A673 (cell line): Measurements from ENCODE around the gene RNF220. TPM values are rescaled to one million over a fixed set of nuclear protein-coding genes. Genes with fewer than 3 reads are reported as not detected.

Experiments used
- BruUV-seq: library from RNA; stranded (reverse); fragments of 400-500 nt; replicated peaks from 2 replicates; lab custom pipeline; 2021; lab: Mats Ljungman, UMichigan
- CTCF ChIA-PET: fragments of 300-600 bp; sonication (Branson Sonifier 250); formaldehyde crosslinking; loops from one replicate; lab custom pipeline; 2022; ENCODE audit warnings: antibody characterized with exemption; lab: Charles Lee
- POLR2A ChIA-PET: fragments of 300-600 bp; sonication (Branson Sonifier 250); formaldehyde crosslinking; loops from one replicate; lab custom pipeline; 2022; ENCODE audit warnings: antibody characterized with exemption; ENCODE audit not compliant: low non-redundant PET; lab: Charles Lee
- DNase-seq: peaks from one replicate; pipeline ENCODE4 v3.0.0-alpha.2; 2015; ENCODE audit warnings: low spot score
- H3K27ac ChIP-seq: fragments of 200-600 bp; sonication (generic); 2 replicates; pipeline ENCODE4 v1.5.1; 2016; ENCODE audit warnings: mixed run types, low read depth, mild to moderate bottlenecking, mixed read lengths, antibody characterized with exemption, low read length; ENCODE audit not compliant: poor library complexity, severe bottlenecking
- H3K27me3 ChIP-seq: fragments of 200-600 bp; sonication (generic); replicated peaks from 2 replicates; pipeline ENCODE4 v1.6.1; 2017; ENCODE audit warnings: mixed run types, low read depth, mild to moderate bottlenecking, mixed read lengths, antibody characterized with exemption, low read length; ENCODE audit not compliant: insufficient read depth, poor library complexity
- H3K36me3 ChIP-seq: fragments of 200-600 bp; sonication (generic); 2 replicates; pipeline ENCODE4 v1.6.1; 2016; ENCODE audit warnings: mixed run types, mild to moderate bottlenecking, mixed read lengths, antibody characterized with exemption, low read length; ENCODE audit not compliant: insufficient read depth, poor library complexity, severe bottlenecking
- H3K4me1 ChIP-seq: fragments of 200-600 bp; sonication (generic); 2 replicates; pipeline ENCODE4 v1.6.1; 2017; ENCODE audit warnings: mixed run types, mild to moderate bottlenecking, mixed read lengths, antibody characterized with exemption, low read length; ENCODE audit not compliant: insufficient read depth, poor library complexity, severe bottlenecking
- H3K4me3 ChIP-seq: fragments of 200-600 bp; sonication (generic); 2 replicates; pipeline ENCODE4 v1.5.1; 2016; ENCODE audit warnings: low read depth, mixed run types, mild to moderate bottlenecking, mixed read lengths, low read length; ENCODE audit not compliant: poor library complexity, severe bottlenecking
- H3K9me3 ChIP-seq: fragments of 200-600 bp; sonication (generic); 2 replicates; pipeline ENCODE4 v1.6.1; 2016; ENCODE audit warnings: mixed run types, low read depth, mild to moderate bottlenecking, mixed read lengths, antibody characterized with exemption, low read length; ENCODE audit not compliant: poor library complexity, severe bottlenecking
- CTCF ChIP-seq: fragments of 300-800, 200-600 bp; sonication (generic); conservative IDR thresholded peaks from 2 replicates; pipeline ENCODE4 v1.5.1; 2017; ENCODE audit warnings: low read depth, mild to moderate bottlenecking, antibody characterized with exemption, low read length, moderate library complexity, mixed read lengths
- EZH2 ChIP-seq: fragments of 200-600 bp; sonication (generic); IDR thresholded peaks from 2 replicates; pipeline ENCODE4 v1.6.1; 2017; ENCODE audit warnings: borderline replicate concordance, low read depth, mild to moderate bottlenecking, mixed read lengths, antibody characterized with exemption, low read length; ENCODE audit not compliant: poor library complexity, severe bottlenecking
- intact Hi-C: fragments of 100-400 bp; cut with micrococcal nuclease; formaldehyde crosslinking; loops from one replicate; pipeline ENCODE4 v1.10.0; 2022; ENCODE audit not compliant: unreplicated experiment
- total RNA-seq: library from RNA; stranded (reverse); gene quantifications from 2 replicates; pipeline ENCODE4 v1.2.3, GENCODE V29; 2021

Gene RNF220
- total RNA-seq, 1 experiment from 2014 or later, result 80.6 TPM

DNA sequence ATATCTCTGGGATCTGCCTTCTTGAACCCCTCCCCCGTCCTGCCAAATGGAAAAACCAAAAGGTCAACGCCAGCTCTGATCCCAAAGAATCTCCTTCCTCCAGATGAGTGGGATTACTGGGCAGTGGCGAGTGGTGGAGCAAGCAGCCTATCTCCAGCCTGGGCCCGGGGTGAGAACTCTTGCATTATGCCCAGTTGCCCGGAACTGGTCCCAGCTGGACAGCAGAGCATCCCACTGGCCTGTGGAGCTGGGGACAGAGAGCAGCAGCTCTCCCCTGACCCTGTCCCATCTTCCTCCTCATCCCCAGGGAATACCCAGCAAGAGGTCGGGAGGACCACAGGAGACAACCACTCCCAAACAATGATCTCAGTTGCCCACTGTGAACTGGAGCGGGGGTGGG is 138.7 kb downstream of the RNF220 start:
- no peak for TF ChIP-seq CTCF
- TF ChIP-seq EZH2, result no peak
- no peaks in the 10 kb centered on the region for H3K36me3 ChIP-seq
- no TSS peak for BruUV-seq
- no peak for DNase-seq
- POLR2A ChIA-PET, result no interaction called here
- H3K4me3 ChIP-seq, result no peak overlapping the region
- H3K27ac ChIP-seq, result no peak overlapping the region
- no peaks in the 10 kb centered on the region for H3K9me3 ChIP-seq
- intact Hi-C loops, result no loop called here
- CTCF ChIA-PET, result no interaction called here
- no peaks in the 10 kb centered on the region for H3K4me1 ChIP-seq
- H3K27me3 ChIP-seq, result no peaks in the 10 kb centered on the region

- H3K27me3 ChIP-seq, result no peaks in the 10 kb centered on the region
- POLR2A ChIA-PET, result no interaction called here
- H3K4me3 ChIP-seq, result no peak overlapping the region
- H3K27ac ChIP-seq, result no peak overlapping the region
- CTCF ChIA-PET, result no interaction called here
- no peaks in the 10 kb centered on the region for H3K4me1 ChIP-seq
- H3K9me3 ChIP-seq, result no peaks in the 10 kb centered on the region
- intact Hi-C loops, result no loop called here
- TF ChIP-seq EZH2, result no peak
- TF ChIP-seq CTCF, result no peak
- no peak for DNase-seq
- no peaks in the 10 kb centered on the region for H3K36me3 ChIP-seq
- no TSS peak for BruUV-seq
These were observed 139.9 kb downstream of the RNF220 start for GRCh38 chr1:44544960-44545359.

DNA sequence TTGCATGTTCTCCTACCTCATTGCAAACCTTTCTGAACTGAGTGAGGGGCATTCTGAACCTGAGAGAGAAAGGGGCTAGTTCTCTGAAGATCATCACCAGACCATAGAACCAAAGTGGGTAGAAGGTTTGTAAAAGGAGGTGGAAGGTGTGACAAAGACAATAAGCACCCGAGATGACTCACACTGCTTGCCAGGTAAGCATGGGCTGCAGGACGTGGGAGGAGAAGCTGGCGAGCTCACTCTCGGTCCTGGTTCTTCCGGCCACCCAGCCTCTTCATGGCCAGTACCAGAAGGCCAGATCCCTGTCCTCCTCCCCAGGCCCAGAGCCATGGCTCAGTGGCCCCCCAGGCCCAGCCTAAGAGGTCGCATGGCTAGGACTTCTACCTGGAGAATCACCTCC is 140.9 kb downstream of the RNF220 start:
- ChIA-PET CTCF (no interaction called here), POLR2A (no interaction called here)
- Histone ChIP-seq H3K9me3 (no peaks in the 10 kb centered on the region), H3K27me3 (no peaks in the 10 kb centered on the region), H3K27ac (no peak overlapping the region), H3K4me3 (no peak overlapping the region), H3K36me3 (no peaks in the 10 kb centered on the region), H3K4me1 (no peaks in the 10 kb centered on the region)
- DNase-seq, result no peak
- BruUV-seq, result no TSS peak
- intact Hi-C loops, result no loop called here
- no peak for TF ChIP-seq EZH2
- no peak for TF ChIP-seq CTCF
